Ovary (tissue), 9 donors: ENCODE data around the gene PDK4. TPM values are rescaled to one million over a fixed set of nuclear protein-coding genes. Genes with fewer than 3 reads are reported as not detected.
A peak's percentile ranks its signal among the peaks of the same experiment; 100 is the strongest.

ENCODE experiments used
- DNase-seq, 5 donors: peaks; one replicate each; pipeline ENCODE4 v3.0.0-alpha.2; 2019 to 2020
- H3K27ac ChIP-seq, 2 donors: fragments of 200-600 bp; one replicate each; pipeline versions ENCODE4 v1.5.1 to v1.8.0; 2019 to 2022
- H3K27me3 ChIP-seq: fragments of 200-600 bp; one replicate; pipeline ENCODE4 v1.8.0; 2022
- H3K36me3 ChIP-seq: fragments of 200-600 bp; sonication (generic); one replicate; pipeline ENCODE4 v1.5.1; 2019
- H3K4me1 ChIP-seq: one replicate; pipeline ENCODE4 v1.8.1; 2013; ENCODE audit warnings: mild to moderate bottlenecking, moderate library complexity; ENCODE audit not compliant: insufficient read depth
- H3K4me3 ChIP-seq: fragments of 200-600 bp; sonication (generic); one replicate; pipeline ENCODE4 v1.5.1; 2017
- H3K9me3 ChIP-seq, 2 donors: fragments of 200-600 bp in 1 of 2; sonication (generic) in 1 of 2; one replicate each; pipeline versions ENCODE4 v1.5.1 to v1.8.1; 2013 to 2019; ENCODE audit warnings: mild to moderate bottlenecking in 1 of 2, moderate library complexity in 1 of 2
- EP300 ChIP-seq: sonication (generic); formaldehyde crosslinking; IDR thresholded peaks from one replicate; pipeline ENCODE4 v1.6.1; 2017; ENCODE audit warnings: antibody characterized with exemption
- POLR2A ChIP-seq: fragments of 450-650 bp; IDR thresholded peaks from one replicate; pipeline ENCODE4 v1.6.1; 2017; ENCODE audit warnings: antibody characterized with exemption, mild to moderate bottlenecking, moderate library complexity
- WGBS, 3 donors: extraction: QIAGEN DNeasy Blood & Tissue Kit in 1 of 3; methylation state at CpG; one replicate each; pipeline versions ENCODE4 v1.1.5 to v1.1.7; 2013 to 2017; 5-methylcytosine and 5-hydroxymethylcytosine counted together
- intact Hi-C, 4 donors: fragments of 100-400 bp; cut with DNase I; formaldehyde crosslinking; loops; one replicate each; pipeline versions ENCODE4 v1.11.0 to v1.15.1; 2022 to 2023
- polyA plus RNA-seq, 2 donors: library from polyadenylated mRNA; stranded (reverse); fragments of 200-250 nt in 1 of 2; fragments of 350-450 nt in 1 of 2; fragmentation: Illumina TruSeq in 1 of 2; extraction: RNeasy Lipid Tissue Mini Kit (QIAGEN cat#74804) in 1 of 2; gene quantifications; one replicate each; pipeline ENCODE4 v1.2.3, GENCODE V29; 2013 to 2014
- total RNA-seq, 7 donors: library from RNA; depleted of rRNA in 2 of 7; stranded (reverse); fragments of >200 nt in 2 of 7; fragmentation: NEBNext Ultra II Directional in 3 of 7; extraction: Animal tissue kit (Norgen Biotek cat#: 25700) in 3 of 7; gene quantifications; one replicate each; pipeline versions ENCODE4 v1.1.0 to v1.2.4, GENCODE V29; 2016 to 2023
- TF ChIP-seq, protein P1 (sequence below), 3 donors: fragments of 450-650 bp in 2 of 3; fragments of 200-600 bp in 1 of 3; IDR thresholded peaks; one replicate each; pipeline versions ENCODE4 v1.5.1 to v1.8.0; 2016 to 2022; ENCODE audit warnings: antibody characterized with exemption in 3 of 3, mild to moderate bottlenecking in 1 of 3
- donor health status: DM: no; HTN: no; CAD: no; lungs with moderate emphysema.
- donor health status: DM: no; HTN: no; CAD: no.
- donor health status: Bipolar disorder and iron deficiency.
- donor health status: DM: yes; HTN: yes; CAD: no.
- donor health status: DM: no; HTN: no; CAD: no.
- donor health status: DM: yes; HTN: yes; CAD: no.

PDK4 gene
- total and polyA plus RNA-seq, 9 donors: 45.9 to 718 (median 185) TPM

- Histone ChIP-seq H3K4me3 (peak overlapping the region; percentile 74), H3K27ac (peak overlapping the region; percentile 91 to 95), H3K4me1 (peaks cover 6% of the 10 kb centered on the region), H3K27me3 (no peaks in the 10 kb centered on the region), H3K36me3 (no peaks in the 10 kb centered on the region), H3K9me3 (no peaks in the 10 kb centered on the region)
- TF ChIP-seq POLR2A (no peak), EP300 (no peak)
- TF ChIP-seq, protein P1, sequence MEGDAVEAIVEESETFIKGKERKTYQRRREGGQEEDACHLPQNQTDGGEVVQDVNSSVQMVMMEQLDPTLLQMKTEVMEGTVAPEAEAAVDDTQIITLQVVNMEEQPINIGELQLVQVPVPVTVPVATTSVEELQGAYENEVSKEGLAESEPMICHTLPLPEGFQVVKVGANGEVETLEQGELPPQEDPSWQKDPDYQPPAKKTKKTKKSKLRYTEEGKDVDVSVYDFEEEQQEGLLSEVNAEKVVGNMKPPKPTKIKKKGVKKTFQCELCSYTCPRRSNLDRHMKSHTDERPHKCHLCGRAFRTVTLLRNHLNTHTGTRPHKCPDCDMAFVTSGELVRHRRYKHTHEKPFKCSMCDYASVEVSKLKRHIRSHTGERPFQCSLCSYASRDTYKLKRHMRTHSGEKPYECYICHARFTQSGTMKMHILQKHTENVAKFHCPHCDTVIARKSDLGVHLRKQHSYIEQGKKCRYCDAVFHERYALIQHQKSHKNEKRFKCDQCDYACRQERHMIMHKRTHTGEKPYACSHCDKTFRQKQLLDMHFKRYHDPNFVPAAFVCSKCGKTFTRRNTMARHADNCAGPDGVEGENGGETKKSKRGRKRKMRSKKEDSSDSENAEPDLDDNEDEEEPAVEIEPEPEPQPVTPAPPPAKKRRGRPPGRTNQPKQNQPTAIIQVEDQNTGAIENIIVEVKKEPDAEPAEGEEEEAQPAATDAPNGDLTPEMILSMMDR (IDR thresholded peaks at IDR 0.05): no peak
- WGBS, 3 donors: 1 to 3% (median 2%) methylated on average over 8 of the region's 8 CpGs
- peak in 3 of 5 donors; percentile 43 to 56 (median 48) for DNase-seq
- intact Hi-C loops: loop anchor here in 3 of 4 donors (5.0 to 10.0 kb wide), 3 partner anchors 43 to 89 kb away; no protein-coding TSS in a partner anchor
Measured at GRCh38 chr7:95595746-95596197, 544 bp downstream of the PDK4 start.

GRCh38 chr7:95594185-95594584 is 2.1 kb downstream of the PDK4 start:
- Histone ChIP-seq H3K27ac (peak overlapping the region; percentile 12 to 95), H3K9me3 (no peaks in the 10 kb centered on the region), H3K36me3 (no peaks in the 10 kb centered on the region), H3K27me3 (no peaks in the 10 kb centered on the region), H3K4me3 (peak overlapping the region; percentile 74), H3K4me1 (peaks cover 6% of the 10 kb centered on the region)
- no peak for DNase-seq
- TF ChIP-seq, protein P1 (IDR thresholded peaks at IDR 0.05): no peak
- TF ChIP-seq POLR2A (no peak), EP300 (no peak)
- intact Hi-C loops: loop anchor here in 2 of 4 donors (5.0 to 10.0 kb wide), 2 partner anchors 88 to 91 kb away; no protein-coding TSS in a partner anchor

DNA sequence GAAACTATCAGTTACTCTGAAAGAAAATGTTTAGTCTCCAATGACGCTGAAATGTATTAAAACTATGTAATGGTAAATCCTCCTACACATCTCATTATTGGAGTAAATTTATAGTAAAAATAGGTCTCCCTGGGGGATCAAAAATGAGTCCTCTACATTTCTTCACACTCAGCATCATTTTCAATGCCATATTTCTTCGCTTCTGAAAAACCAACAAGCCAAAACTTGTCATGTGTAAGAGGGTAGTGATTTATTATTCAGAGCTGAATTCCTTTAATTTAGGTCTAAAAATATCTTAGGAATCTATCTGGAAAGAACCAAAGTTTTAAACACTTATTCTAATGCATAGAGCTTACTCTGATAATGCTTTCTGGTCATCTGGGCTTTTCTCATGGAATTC is 3.0 kb downstream of the PDK4 start:
- Histone ChIP-seq H3K4me1 (peaks cover 11% of the 10 kb centered on the region), H3K9me3 (no peaks in the 10 kb centered on the region), H3K27me3 (no peaks in the 10 kb centered on the region), H3K36me3 (no peaks in the 10 kb centered on the region), H3K27ac (peak overlapping the region in 1 of 2 donors; percentile 40), H3K4me3 (peak overlapping the region; percentile 74)
- intact Hi-C loops: loop anchor here in 2 of 4 donors (5.0 to 10.0 kb wide), 2 partner anchors 89 to 91 kb away; no protein-coding TSS in a partner anchor
- TF ChIP-seq, protein P1 (IDR thresholded peaks at IDR 0.05): no peak
- TF ChIP-seq EP300 (no peak), POLR2A (no peak)
- no peak for DNase-seq
- WGBS, 3 donors: 14 to 26% (median 20%) methylated on average over 2 of the region's 2 CpGs

GRCh38 chr7:95592570-95592969 is 3.7 kb downstream of the PDK4 start:
- intact Hi-C loops: loop anchor here in 2 of 4 donors (5.0 to 10.0 kb wide), 2 partner anchors 90 to 92 kb away; no protein-coding TSS in a partner anchor
- H3K4me3 ChIP-seq: peak overlapping the region; percentile 74
- DNase-seq: no peak
- no peaks in the 10 kb centered on the region for H3K36me3 ChIP-seq
- WGBS, 3 donors: 84 to 94% (median 86%) methylated on average over 5 of the region's 5 CpGs
- peak; percentile 24 for TF ChIP-seq POLR2A
- no peak for TF ChIP-seq EP300
- H3K9me3 ChIP-seq: no peaks in the 10 kb centered on the region
- H3K27ac ChIP-seq: peak overlapping the region in 1 of 2 donors; percentile 40
- H3K4me1 ChIP-seq: peaks cover 8% of the 10 kb centered on the region
- no peaks in the 10 kb centered on the region for H3K27me3 ChIP-seq
